Motor neuron (in vitro differentiated cells): ENCODE data around the gene PRKCE. TPM values are rescaled to one million over a fixed set of nuclear protein-coding genes. Genes with fewer than 3 reads are reported as not detected.
A peak's percentile ranks its signal among the peaks of the same experiment; 100 is the strongest.

ENCODE experiments used
- ATAC-seq, 8 experiments: fragments of 200-7000 bp; cut with Tn5 transposase; replicated peaks in 6 of 8; 2 replicates each; pipeline ENCODE4 v1.8.0; 2021; ENCODE audit warnings: mild to moderate bottlenecking in 8 of 8, moderate library complexity in 8 of 8
- H3K27ac ChIP-seq, 2 donors: fragments of 250-450 bp; sonication (Bioruptor Pico); 2 replicates each; pipeline ENCODE4 v1.9.0; 2021; ENCODE audit warnings: antibody characterized with exemption in 2 of 2, mild to moderate bottlenecking in 2 of 2, moderate library complexity in 1 of 2
- H3K4me1 ChIP-seq, 2 donors: fragments of 250-450 bp; sonication (Bioruptor Pico); replicated peaks in 1 of 2; 2 replicates each; pipeline ENCODE4 v1.6.1; 2021; ENCODE audit warnings: antibody characterized with exemption in 2 of 2, mild to moderate bottlenecking in 2 of 2, moderate library complexity in 1 of 2
- H3K4me3 ChIP-seq, 5 donors: fragments of 250-450 bp; sonication (Bioruptor Pico); 2 replicates each; pipeline ENCODE4 v1.9.0; 2021; ENCODE audit warnings: antibody characterized with exemption in 5 of 5, mild to moderate bottlenecking in 5 of 5, moderate library complexity in 4 of 5
- WGBS, 10 experiments: fragments of 450-650 bp; shearing (Covaris generic); methylation state at CpG; one replicate each; pipeline ENCODE4 v1.0.0; 2022; 5-methylcytosine and 5-hydroxymethylcytosine counted together
- in situ Hi-C, 9 experiments: fragments of 400-800 bp; cut with MboI; loops; one replicate each; pipeline ENCODE4 v1.15.0; 2021; ENCODE audit warnings: low sequenced_read_pairs in 9 of 9, low pct_unique_long_range_greater_than_20kb in 2 of 9; ENCODE audit not compliant: unreplicated experiment in 9 of 9
- total RNA-seq, 8 experiments: library from RNA; unstranded; fragments of 300-600 nt; gene quantifications; 2 replicates each; pipeline versions ENCODE4 v1.2.3 to v1.2.4, GENCODE V29; 2022

PRKCE gene
- total RNA-seq, 8 experiments from 2014 or later: 7.3 to 23.0 (median 14.7) TPM

- WGBS, 10 experiments: 80 to 100% (median 96%) methylated on average over 1 to 2 of the region's 2 CpGs; no CpG with 5 or more reads in 2 of the 10 experiments
- ATAC-seq: no peak
- Histone ChIP-seq H3K4me3 (no peak overlapping the region), H3K27ac (no peak overlapping the region), H3K4me1 (no peaks in the 10 kb centered on the region)
- in situ Hi-C loops: loop anchor here in 1 of 9 experiments (25.0 kb wide), 1 partner anchor 342 kb away; no protein-coding TSS in a partner anchor
Measured at GRCh38 chr2:46020416-46020815, 368.9 kb downstream of the PRKCE start.

GRCh38 chr2:46023165-46023854 is 371.8 kb downstream of the PRKCE start:
- no peak for ATAC-seq
- H3K27ac ChIP-seq: no peak overlapping the region
- H3K4me3 ChIP-seq: no peak overlapping the region
- H3K4me1 ChIP-seq: no peaks in the 10 kb centered on the region
- 14 to 100% (median 89%) methylated on average over 1 to 3 of the region's 3 CpGs; no CpG with 5 or more reads in 2 of the 10 experiments for WGBS, 10 experiments
- in situ Hi-C loops: loop anchor here in 1 of 9 experiments (25.0 kb wide), 1 partner anchor 339 kb away; no protein-coding TSS in a partner anchor

- no peak for ATAC-seq
- Histone ChIP-seq H3K4me1 (no peaks in the 10 kb centered on the region), H3K27ac (no peak overlapping the region), H3K4me3 (no peak overlapping the region)
- WGBS, 10 experiments: 60 to 100% (median 92%) methylated on average over 2 to 5 of the region's 5 CpGs; no CpG with 5 or more reads in 2 of the 10 experiments
- in situ Hi-C loops: loop anchor here in 1 of 9 experiments (25.0 kb wide), 1 partner anchor 338 kb away; no protein-coding TSS in a partner anchor
Measured at GRCh38 chr2:46024146-46024779, 372.8 kb downstream of the PRKCE start.

DNA sequence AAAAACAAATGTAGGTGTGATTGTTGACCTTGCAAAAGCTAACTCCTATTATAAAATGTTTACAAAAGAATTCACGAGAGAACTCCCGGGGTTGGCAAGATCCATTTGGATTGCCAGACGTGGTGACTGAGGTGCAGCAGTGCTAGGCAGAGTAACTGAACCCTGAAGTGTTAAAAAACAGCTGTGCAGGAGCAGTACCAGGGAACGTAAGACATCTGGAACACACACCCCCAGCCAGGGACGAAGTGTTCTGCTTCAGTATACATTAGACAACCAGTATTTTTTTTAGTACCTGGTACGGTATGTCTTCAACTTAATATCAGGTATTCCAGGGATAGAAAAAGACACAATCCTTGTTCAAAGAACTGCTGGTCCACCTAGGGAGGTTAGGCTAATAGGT is 373.6 kb downstream of the PRKCE start:
- Histone ChIP-seq H3K4me3 (no peak overlapping the region), H3K4me1 (no peaks in the 10 kb centered on the region), H3K27ac (no peak overlapping the region)
- ATAC-seq: no peak
- in situ Hi-C loops: no loop called here
- 27 to 90% (median 70%) methylated on average over 2 to 6 of the region's 6 CpGs; no CpG with 5 or more reads in 1 of the 10 experiments for WGBS, 10 experiments

- 80 to 100% (median 88%) methylated on average over 1 of the region's 1 CpG; no CpG with 5 or more reads in 5 of the 10 experiments for WGBS, 10 experiments
- peak in 2 of 8 experiments; percentile 53 to 99 for ATAC-seq
- in situ Hi-C loops: no loop called here
Measured at GRCh38 chr2:46025676-46026075, 374.2 kb downstream of the PRKCE start.

DNA sequence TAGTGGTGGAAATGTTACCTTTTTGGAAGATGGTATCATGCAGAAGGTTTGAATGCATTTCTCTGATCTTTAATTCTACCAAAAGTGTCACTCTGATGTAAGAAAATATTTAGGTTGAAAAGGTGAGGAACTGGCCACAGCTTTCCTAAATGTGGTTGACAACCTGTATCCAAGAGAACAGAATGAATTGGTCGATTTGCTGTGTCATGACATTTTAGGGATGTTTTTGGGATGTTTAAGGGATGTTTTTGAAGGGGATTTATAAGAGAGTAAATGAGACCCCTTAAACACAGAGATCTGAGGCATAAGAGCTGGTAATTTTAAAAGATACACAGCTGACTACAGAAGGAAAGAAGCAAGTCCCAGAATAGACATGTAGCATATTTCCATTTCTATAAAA is 375.0 kb downstream of the PRKCE start:
- no peak overlapping the region for H3K4me3 ChIP-seq
- in situ Hi-C loops: no loop called here
- no peak for ATAC-seq
- H3K27ac ChIP-seq: no peak overlapping the region
- H3K4me1 ChIP-seq: no peaks in the 10 kb centered on the region
- WGBS, 10 experiments: 33 to 100% (median 73%) methylated on average over 1 of the region's 1 CpG; no CpG with 5 or more reads in 2 of the 10 experiments

More at GRCh38 chr2:46025676-46026075, 374.2 kb downstream of the PRKCE start:
- Histone ChIP-seq H3K4me1 (no peaks in the 10 kb centered on the region), H3K4me3 (no peak overlapping the region), H3K27ac (no peak overlapping the region)

- Histone ChIP-seq H3K27ac (no peak overlapping the region), H3K4me1 (no peaks in the 10 kb centered on the region), H3K4me3 (no peak overlapping the region)
- whole genome bisulfite sequencing, 10 experiments: 56 to 100% (median 68%) methylated on average over 1 to 5 of the region's 5 CpGs; no CpG with 5 or more reads in 2 of the 10 experiments
- in situ Hi-C loops: no loop called here
- no peak for ATAC-seq
Measured at GRCh38 chr2:46029332-46029811, 377.9 kb downstream of the PRKCE start.

GRCh38 chr2:46030330-46030729 is 378.9 kb downstream of the PRKCE start:
- no peak for ATAC-seq
- Histone ChIP-seq H3K4me1 (no peaks in the 10 kb centered on the region), H3K4me3 (no peak overlapping the region), H3K27ac (no peak overlapping the region)
- WGBS, 10 experiments: 67 to 100% (median 85%) methylated on average over 1 to 2 of the region's 2 CpGs; no CpG with 5 or more reads in 2 of the 10 experiments
- in situ Hi-C loops: no loop called here

DNA sequence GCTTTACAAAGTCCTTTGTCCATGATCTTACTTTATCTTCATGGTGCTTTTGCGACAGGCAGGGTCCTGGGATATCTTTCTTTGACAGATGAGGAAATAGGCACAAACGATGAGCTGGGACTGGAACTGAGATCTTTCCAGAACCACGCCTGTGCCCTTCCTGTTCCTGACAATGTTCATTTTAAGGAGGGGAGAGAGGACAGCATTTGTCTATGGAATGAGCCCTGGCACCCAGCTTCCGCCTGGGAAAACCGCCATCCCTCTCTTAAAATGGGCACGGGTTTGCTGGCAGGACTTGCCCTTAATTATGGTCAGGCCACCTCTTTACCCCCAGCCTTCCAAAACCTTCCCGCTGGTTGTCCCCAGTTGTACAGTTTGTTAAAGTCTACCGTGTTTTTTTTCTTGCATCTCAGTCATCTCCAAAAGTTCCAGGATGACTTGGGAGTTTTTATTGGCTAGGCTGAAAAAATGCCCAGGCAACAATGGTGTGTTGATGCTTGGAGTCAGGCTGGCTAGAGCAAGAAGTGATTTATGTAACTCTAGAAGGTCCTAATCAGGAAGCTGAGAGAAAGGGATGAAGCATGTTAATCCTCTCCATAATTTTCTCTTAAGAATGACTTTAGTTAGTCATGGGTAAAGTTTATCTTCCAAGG is 380.8 kb downstream of the PRKCE start:
- WGBS, 10 experiments: 7 to 100% (median 96%) methylated on average over 1 to 7 of the region's 8 CpGs; no CpG with 5 or more reads in 1 of the 10 experiments
- no peak overlapping the region for H3K4me3 ChIP-seq
- no peak for ATAC-seq
- no peaks in the 10 kb centered on the region for H3K4me1 ChIP-seq
- no peak overlapping the region for H3K27ac ChIP-seq
- in situ Hi-C loops: no loop called here

DNA sequence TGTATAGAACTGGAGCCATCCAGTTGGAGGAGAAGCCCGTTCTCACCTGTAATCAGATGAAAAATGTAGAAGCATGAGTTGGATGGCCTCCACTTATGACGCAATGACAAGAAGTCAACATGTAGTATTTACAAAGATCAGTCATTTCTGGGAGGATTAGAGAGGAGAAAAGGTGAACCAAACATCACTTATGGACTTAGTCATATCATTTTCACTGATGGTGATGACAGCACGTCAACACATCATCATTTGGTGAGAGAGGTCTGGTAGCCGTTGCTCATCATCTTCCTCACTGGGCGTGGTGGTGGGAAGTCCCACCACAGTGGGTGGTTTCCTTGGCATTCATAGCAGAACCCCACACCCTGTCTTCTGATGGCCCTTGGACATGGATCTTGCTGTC is 381.5 kb downstream of the PRKCE start:
- WGBS, 10 experiments: 50 to 100% (median 92%) methylated on average over 1 to 5 of the region's 5 CpGs; no CpG with 5 or more reads in 3 of the 10 experiments
- no peaks in the 10 kb centered on the region for H3K4me1 ChIP-seq
- no peak for ATAC-seq
- in situ Hi-C loops: no loop called here
- H3K27ac ChIP-seq: no peak overlapping the region
- H3K4me3 ChIP-seq: no peak overlapping the region

DNA sequence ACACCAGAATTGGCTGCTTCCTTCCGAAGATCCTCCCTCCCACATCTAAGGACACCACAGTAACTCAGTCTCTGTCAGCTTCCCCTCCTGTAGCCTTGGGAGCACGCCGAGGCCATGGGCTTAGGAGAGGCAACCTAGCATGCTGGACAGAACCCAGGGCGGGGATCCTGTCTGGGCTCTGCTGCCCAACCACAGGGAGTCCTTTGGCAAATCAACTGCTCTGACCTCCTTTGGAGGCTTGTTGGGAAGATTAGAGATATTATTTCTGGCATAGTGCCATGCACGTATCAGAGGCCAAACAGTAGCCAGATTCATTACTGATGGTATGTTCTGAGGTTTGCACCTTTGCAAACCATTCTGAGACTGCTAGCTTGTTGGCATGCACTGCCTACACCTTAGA is 383.1 kb downstream of the PRKCE start:
- Histone ChIP-seq H3K4me3 (no peak overlapping the region), H3K4me1 (no peaks in the 10 kb centered on the region), H3K27ac (no peak overlapping the region)
- ATAC-seq: no peak
- in situ Hi-C loops: no loop called here
- 95 to 100% (median 100%) methylated on average over 1 to 4 of the region's 5 CpGs; no CpG with 5 or more reads in 5 of the 10 experiments for WGBS, 10 experiments

GRCh38 chr2:46036929-46037328 is 385.5 kb downstream of the PRKCE start:
- in situ Hi-C loops: no loop called here
- WGBS, 10 experiments: 80 to 100% (median 89%) methylated on average over 1 to 7 of the region's 7 CpGs; no CpG with 5 or more reads in 5 of the 10 experiments
- Histone ChIP-seq H3K4me3 (no peak overlapping the region), H3K4me1 (no peaks in the 10 kb centered on the region), H3K27ac (no peak overlapping the region)
- peak in 1 of 8 experiments; percentile 85 for ATAC-seq
